GM12872 (cell line): Measurements from ENCODE around the gene CADM1.

Experiments used
- TF ChIP-seq, protein P1 (sequence below): IDR thresholded peaks from 3 replicates; pipeline ENCODE4 v1.5.1; 2011; ENCODE audit warnings: low read depth, mild to moderate bottlenecking, low read length, moderate library complexity; ENCODE audit not compliant: insufficient read depth

The CADM1 gene

DNA sequence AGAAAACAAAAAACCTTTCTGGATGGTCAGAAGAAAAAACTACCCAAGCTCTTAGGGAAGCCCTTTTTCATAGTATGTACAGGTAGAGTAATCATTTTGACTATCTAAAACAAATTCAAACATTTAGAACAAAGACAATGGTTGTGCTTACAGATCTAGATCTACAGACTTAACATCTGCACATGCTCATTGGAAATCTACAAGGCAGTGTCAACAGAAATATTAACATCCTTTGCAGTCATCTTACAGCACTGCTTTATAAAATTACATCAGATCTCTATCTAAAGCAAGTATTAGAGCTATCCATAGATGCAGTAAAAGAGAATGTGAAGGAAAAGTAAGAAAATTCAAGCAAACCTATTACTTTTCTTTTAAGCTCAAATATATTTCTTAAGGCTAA, 110.3 kb downstream of the CADM1 start:
- TF ChIP-seq, protein P1, sequence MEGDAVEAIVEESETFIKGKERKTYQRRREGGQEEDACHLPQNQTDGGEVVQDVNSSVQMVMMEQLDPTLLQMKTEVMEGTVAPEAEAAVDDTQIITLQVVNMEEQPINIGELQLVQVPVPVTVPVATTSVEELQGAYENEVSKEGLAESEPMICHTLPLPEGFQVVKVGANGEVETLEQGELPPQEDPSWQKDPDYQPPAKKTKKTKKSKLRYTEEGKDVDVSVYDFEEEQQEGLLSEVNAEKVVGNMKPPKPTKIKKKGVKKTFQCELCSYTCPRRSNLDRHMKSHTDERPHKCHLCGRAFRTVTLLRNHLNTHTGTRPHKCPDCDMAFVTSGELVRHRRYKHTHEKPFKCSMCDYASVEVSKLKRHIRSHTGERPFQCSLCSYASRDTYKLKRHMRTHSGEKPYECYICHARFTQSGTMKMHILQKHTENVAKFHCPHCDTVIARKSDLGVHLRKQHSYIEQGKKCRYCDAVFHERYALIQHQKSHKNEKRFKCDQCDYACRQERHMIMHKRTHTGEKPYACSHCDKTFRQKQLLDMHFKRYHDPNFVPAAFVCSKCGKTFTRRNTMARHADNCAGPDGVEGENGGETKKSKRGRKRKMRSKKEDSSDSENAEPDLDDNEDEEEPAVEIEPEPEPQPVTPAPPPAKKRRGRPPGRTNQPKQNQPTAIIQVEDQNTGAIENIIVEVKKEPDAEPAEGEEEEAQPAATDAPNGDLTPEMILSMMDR = no peak

DNA sequence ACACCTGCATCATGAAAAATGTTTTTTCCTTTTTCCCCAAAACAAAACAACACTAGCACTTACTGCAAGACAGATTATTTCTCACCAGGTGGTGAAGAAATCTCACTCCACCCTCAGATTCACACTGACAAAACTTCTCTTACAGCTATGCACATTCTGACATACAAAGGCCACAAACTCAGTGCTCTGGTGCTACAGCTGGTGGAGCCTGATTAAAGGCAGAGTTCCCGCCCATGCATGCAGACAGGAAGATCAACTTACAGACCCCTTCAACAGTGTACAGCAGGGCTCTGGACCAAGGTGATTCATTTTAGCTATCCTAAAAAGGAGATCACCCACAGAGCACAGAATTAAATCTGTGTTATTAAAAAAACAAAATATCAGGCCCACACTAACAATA, 112.6 kb downstream of the CADM1 start:
- TF ChIP-seq, protein P1 = no peak

DNA sequence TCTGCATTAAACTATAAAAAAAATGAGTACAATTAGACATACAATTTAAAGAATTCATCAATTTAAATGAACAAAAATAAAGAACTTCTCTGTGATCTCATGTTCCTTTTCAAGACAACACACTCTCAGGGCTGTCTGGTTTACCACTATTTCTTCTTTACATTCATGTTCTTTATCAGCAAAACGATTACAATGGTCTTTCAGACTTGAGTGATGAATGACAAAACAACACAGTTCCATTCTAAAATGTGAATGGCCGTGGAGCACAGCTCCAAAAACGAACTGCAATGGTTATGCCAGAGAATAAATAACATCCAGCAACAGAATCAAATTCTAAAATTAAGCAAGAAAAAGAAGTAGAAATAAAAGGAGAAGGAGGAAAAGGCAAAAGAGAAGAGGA, 113.1 kb downstream of the CADM1 start:
- TF ChIP-seq, protein P1 = no peak

DNA sequence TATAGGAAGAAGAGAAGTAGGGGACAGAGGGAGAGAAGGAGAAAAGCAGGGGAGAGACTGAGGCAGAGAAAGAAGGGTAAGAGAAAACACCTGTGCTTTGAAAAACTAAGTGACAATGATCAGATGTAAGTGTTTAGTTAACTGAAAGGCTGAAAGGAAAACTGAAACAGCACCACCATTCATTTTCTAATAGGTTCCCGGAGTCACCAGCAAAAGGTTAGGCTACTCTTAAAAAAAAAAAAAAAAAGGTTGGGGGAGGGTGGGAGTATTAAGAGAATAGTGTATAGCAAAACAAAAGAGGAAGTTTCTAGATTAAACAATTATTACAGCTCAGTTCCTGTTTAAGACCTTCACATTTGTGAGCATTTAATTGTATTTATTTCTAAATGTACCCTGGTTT, 113.8 kb downstream of the CADM1 start:
- TF ChIP-seq, protein P1 = no peak

DNA sequence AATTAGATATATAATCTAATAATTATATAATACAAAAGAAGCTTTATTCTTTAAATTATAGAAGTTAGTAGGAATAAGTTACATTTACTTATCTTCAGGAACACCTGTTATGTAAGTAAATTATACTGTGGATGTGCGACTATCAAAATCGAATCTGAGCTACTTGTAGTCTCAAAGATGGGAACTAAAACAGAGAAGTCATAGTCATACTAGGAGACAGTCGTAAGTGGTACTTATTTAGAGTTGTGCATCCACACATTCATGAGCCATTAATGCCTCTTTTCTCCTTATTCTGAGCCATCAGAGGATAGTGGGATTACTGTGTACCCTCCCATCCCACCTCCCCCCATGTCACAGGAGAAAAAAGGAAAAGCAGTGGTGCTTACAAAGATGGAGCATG, 114.4 kb downstream of the CADM1 start:
- TF ChIP-seq, protein P1 = no peak

DNA sequence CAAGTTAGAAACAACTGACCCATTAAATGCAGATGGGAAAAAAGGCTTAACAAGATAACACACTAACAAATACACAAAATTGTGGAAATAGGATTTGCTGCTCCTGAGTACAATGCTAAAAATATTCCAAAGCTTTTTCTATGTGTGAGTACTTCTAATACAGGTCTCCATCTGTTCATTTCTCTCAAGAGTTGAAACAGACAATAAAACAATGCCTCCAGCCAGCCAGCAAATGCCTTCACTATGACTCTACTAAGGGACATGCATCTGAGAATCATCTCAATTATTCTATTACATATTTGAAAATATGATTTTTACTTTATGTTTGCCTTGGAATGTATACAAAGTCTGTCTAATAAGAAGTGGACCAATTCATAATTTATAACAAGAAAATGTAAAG, 119.0 kb downstream of the CADM1 start:
- TF ChIP-seq, protein P1 = no peak

DNA sequence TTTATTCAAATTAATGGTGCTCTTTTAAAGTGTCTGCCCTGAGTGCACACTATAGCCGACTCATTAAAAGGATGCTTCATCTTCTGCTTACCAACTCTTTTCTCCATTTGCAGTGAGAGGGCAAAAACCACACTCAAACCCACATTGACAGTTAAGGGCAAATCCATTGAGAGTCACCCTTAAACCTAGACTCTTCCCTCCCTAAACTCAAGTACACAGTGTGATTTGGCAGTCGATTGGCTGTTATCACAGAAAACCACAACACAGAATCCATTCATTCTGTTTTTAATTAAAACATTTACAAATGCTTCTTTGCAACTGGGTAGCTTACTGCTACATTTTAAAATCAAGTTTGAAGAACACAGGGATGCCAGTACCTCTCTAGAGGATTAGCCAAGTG, 120.0 kb downstream of the CADM1 start:
- TF ChIP-seq, protein P1 = no peak

DNA sequence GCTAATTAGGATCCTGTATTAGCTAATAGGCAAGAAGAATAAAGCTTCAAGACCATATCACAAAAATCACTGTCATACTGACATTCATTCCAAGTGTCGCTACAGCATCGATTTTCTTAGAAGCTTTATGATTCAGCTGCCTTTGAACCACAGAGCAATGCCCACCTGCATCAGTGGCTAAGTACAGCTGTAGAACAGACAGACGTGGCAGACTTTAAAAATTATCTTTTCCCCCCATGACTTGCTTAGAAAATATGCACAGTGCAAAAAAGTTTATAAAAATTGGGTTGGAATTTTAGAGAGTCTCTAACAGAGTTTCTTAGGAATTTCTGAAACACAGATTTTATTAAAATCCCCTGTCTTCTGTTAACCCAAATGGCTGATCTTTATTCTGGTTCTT, 120.8 kb downstream of the CADM1 start:
- TF ChIP-seq, protein P1 = no peak
